Right atrium auricular region (tissue), 2 donors: ENCODE data around the gene GMDS. TPM values are rescaled to one million over a fixed set of nuclear protein-coding genes. Genes with fewer than 3 reads are reported as not detected.

Experiments used
- DNase-seq: peaks from one replicate; pipeline ENCODE4 v3.0.0-alpha.2; 2019; ENCODE audit warnings: low spot score
- H3K27ac ChIP-seq, 2 donors: fragments of 200-600 bp; sonication (generic); 1 replicate in 1 of 2; 2 replicates in 1 of 2; pipeline ENCODE4 v1.5.1; 2016 to 2019
- H3K27me3 ChIP-seq, 2 donors: fragments of 200-600 bp; sonication (generic); one replicate each; pipeline versions ENCODE4 v1.5.1 to v1.6.0; 2017 to 2019
- H3K36me3 ChIP-seq: fragments of 200-600 bp; sonication (generic); one replicate; pipeline ENCODE4 v1.5.1; 2016
- H3K4me1 ChIP-seq, 2 donors: fragments of 200-600 bp; sonication (generic); one replicate each; pipeline versions ENCODE4 v1.5.1 to v1.6.0; 2017 to 2019
- H3K4me3 ChIP-seq, 2 donors: fragments of 200-600 bp; sonication (generic); 1 replicate in 1 of 2; 2 replicates in 1 of 2; pipeline ENCODE4 v1.5.1; 2017 to 2019; ENCODE audit warnings: mild to moderate bottlenecking in 1 of 2, moderate library complexity in 1 of 2
- H3K9me3 ChIP-seq, 2 donors: fragments of 200-600 bp; sonication (generic); one replicate each; pipeline ENCODE4 v1.5.1; 2019
- CTCF ChIP-seq, 2 donors: fragments of 200-600 bp; sonication (generic); IDR thresholded peaks; one replicate each; pipeline ENCODE4 v1.5.1; 2019; ENCODE audit warnings: antibody characterized with exemption in 2 of 2
- total RNA-seq, 2 donors: library from RNA; depleted of rRNA; stranded (reverse); fragments of >200 nt; gene quantifications; one replicate each; pipeline ENCODE4 v1.1.0, GENCODE V29; 2016

Gene GMDS
- total RNA-seq, 2 donors from 2014 or later: 11.1 to 11.8 TPM

GRCh38 chr6:2132416-2132815 lies 113.0 kb downstream of the GMDS start:
- H3K4me3 ChIP-seq: no peak overlapping the region
- no peak for TF ChIP-seq CTCF (IDR thresholded peaks at IDR 0.05)
- H3K4me1 ChIP-seq: peaks cover 0 to 11% of the 10 kb centered on the region in 2 donors
- no peaks in the 10 kb centered on the region for H3K27me3 ChIP-seq
- no peak overlapping the region for H3K27ac ChIP-seq
- no peaks in the 10 kb centered on the region for H3K36me3 ChIP-seq
- no peak for DNase-seq
- H3K9me3 ChIP-seq: no peaks in the 10 kb centered on the region

- Histone ChIP-seq H3K4me1 (peaks cover 0 to 16% of the 10 kb centered on the region in 2 donors), H3K27me3 (no peaks in the 10 kb centered on the region), H3K9me3 (no peaks in the 10 kb centered on the region), H3K4me3 (no peak overlapping the region), H3K36me3 (no peaks in the 10 kb centered on the region), H3K27ac (no peak overlapping the region)
- no peak for DNase-seq
- no peak for TF ChIP-seq CTCF (IDR thresholded peaks at IDR 0.05)
Observed at GRCh38 chr6:2129182-2129621, 116.2 kb downstream of the GMDS start.

- peak; percentile 80 for DNase-seq
- Histone ChIP-seq H3K27me3 (no peaks in the 10 kb centered on the region), H3K4me3 (peak overlapping the region in 1 of 2 donors; percentile 18), H3K4me1 (peaks cover 0 to 7% of the 10 kb centered on the region in 2 donors), H3K27ac (peak overlapping the region; percentile 30 to 44), H3K36me3 (no peaks in the 10 kb centered on the region), H3K9me3 (no peaks in the 10 kb centered on the region)
- no peak for TF ChIP-seq CTCF (IDR thresholded peaks at IDR 0.05)
Observed at GRCh38 chr6:2127484-2127911, 117.9 kb downstream of the GMDS start.

GRCh38 chr6:2126351-2126750 lies 119.1 kb downstream of the GMDS start:
- H3K9me3 ChIP-seq: no peaks in the 10 kb centered on the region
- no peak overlapping the region for H3K4me3 ChIP-seq
- no peak for DNase-seq
- H3K27me3 ChIP-seq: no peaks in the 10 kb centered on the region
- TF ChIP-seq CTCF (IDR thresholded peaks at IDR 0.05): no peak
- no peaks in the 10 kb centered on the region for H3K36me3 ChIP-seq
- peak overlapping the region in 1 of 2 donors; percentile 17 for H3K27ac ChIP-seq
- peaks cover 0 to 7% of the 10 kb centered on the region in 2 donors for H3K4me1 ChIP-seq

- DNase-seq: no peak
- Histone ChIP-seq H3K27ac (no peak overlapping the region), H3K9me3 (no peaks in the 10 kb centered on the region), H3K4me3 (no peak overlapping the region), H3K27me3 (no peaks in the 10 kb centered on the region), H3K4me1 (peaks cover 0 to 7% of the 10 kb centered on the region in 2 donors), H3K36me3 (no peaks in the 10 kb centered on the region)
- TF ChIP-seq CTCF (IDR thresholded peaks at IDR 0.05): no peak
Observed at GRCh38 chr6:2125158-2125557, 120.2 kb downstream of the GMDS start.

GRCh38 chr6:2124260-2124709 lies 121.1 kb downstream of the GMDS start:
- no peaks in the 10 kb centered on the region for H3K36me3 ChIP-seq
- no peak overlapping the region for H3K27ac ChIP-seq
- H3K4me1 ChIP-seq: peaks cover 0 to 7% of the 10 kb centered on the region in 2 donors
- no peak for TF ChIP-seq CTCF (IDR thresholded peaks at IDR 0.05)
- H3K4me3 ChIP-seq: no peak overlapping the region
- peak; percentile 79 for DNase-seq
- no peaks in the 10 kb centered on the region for H3K9me3 ChIP-seq
- no peaks in the 10 kb centered on the region for H3K27me3 ChIP-seq
